Suprapubic skin (tissue), 4 donors: ENCODE measurements around the gene ABCB11.

ENCODE experiments used
- EP300 ChIP-seq: sonication (generic); formaldehyde crosslinking; IDR thresholded peaks from one replicate; pipeline ENCODE4 v1.6.1; 2017; ENCODE audit warnings: antibody characterized with exemption
- POLR2A ChIP-seq, 2 donors: fragments of 450-650 bp; IDR thresholded peaks; one replicate each; pipeline ENCODE4 v1.6.1; 2017; ENCODE audit warnings: antibody characterized with exemption in 2 of 2, mild to moderate bottlenecking in 2 of 2, moderate library complexity in 2 of 2
- POLR2AphosphoS5 ChIP-seq, 3 donors: sonication (generic); formaldehyde crosslinking; IDR thresholded peaks; one replicate each; pipeline ENCODE4 v1.6.1; 2017; ENCODE audit warnings: antibody characterized with exemption in 3 of 3
- TF ChIP-seq, protein P1 (sequence below), 2 donors: fragments of 200-600 bp in 1 of 2; fragments of 450-650 bp in 1 of 2; sonication (generic) in 1 of 2; IDR thresholded peaks; one replicate each; pipeline ENCODE4 v1.5.1; 2016 to 2019; ENCODE audit warnings: antibody characterized with exemption in 2 of 2, mild to moderate bottlenecking in 1 of 2, moderate library complexity in 1 of 2

- TF ChIP-seq POLR2A (IDR thresholded peaks at IDR 0.05) (no peak), EP300 (no peak), POLR2AphosphoS5 (IDR thresholded peaks at IDR 0.05) (no peak)
- TF ChIP-seq, protein P1, sequence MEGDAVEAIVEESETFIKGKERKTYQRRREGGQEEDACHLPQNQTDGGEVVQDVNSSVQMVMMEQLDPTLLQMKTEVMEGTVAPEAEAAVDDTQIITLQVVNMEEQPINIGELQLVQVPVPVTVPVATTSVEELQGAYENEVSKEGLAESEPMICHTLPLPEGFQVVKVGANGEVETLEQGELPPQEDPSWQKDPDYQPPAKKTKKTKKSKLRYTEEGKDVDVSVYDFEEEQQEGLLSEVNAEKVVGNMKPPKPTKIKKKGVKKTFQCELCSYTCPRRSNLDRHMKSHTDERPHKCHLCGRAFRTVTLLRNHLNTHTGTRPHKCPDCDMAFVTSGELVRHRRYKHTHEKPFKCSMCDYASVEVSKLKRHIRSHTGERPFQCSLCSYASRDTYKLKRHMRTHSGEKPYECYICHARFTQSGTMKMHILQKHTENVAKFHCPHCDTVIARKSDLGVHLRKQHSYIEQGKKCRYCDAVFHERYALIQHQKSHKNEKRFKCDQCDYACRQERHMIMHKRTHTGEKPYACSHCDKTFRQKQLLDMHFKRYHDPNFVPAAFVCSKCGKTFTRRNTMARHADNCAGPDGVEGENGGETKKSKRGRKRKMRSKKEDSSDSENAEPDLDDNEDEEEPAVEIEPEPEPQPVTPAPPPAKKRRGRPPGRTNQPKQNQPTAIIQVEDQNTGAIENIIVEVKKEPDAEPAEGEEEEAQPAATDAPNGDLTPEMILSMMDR (IDR thresholded peaks at IDR 0.05) = no peak
Observed at GRCh38 chr2:169011698-169012097, 19.4 kb downstream of the ABCB11 start.
